NCI-H2171 (cell line): Measurements from ENCODE around the gene ARHGAP28.

Experiments used
- DNase-seq: peaks from one replicate; lab custom pipeline; 2025; lab: John Stamatoyannopoulos, UW

Gene ARHGAP28

DNA sequence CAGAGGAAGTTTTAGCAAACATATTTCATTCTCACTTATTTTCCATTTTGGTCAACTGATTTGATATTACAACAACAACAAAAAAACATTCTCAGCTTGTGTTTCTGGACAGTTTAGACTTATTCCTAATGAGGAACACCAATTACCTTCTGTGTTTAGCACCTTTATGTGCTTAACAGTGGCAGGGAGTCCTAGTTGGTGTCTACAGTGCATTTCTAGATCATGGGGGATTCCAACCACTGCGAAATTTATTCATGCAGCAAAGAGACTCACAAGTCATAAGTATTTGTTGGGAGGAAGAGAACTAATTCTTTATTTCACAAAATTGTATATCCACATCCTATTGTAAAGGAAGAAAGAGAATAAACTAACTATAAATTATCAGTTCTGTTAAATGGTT lies 4.2 kb downstream of the ARHGAP28 start:
- DNase-seq = no peak

DNA sequence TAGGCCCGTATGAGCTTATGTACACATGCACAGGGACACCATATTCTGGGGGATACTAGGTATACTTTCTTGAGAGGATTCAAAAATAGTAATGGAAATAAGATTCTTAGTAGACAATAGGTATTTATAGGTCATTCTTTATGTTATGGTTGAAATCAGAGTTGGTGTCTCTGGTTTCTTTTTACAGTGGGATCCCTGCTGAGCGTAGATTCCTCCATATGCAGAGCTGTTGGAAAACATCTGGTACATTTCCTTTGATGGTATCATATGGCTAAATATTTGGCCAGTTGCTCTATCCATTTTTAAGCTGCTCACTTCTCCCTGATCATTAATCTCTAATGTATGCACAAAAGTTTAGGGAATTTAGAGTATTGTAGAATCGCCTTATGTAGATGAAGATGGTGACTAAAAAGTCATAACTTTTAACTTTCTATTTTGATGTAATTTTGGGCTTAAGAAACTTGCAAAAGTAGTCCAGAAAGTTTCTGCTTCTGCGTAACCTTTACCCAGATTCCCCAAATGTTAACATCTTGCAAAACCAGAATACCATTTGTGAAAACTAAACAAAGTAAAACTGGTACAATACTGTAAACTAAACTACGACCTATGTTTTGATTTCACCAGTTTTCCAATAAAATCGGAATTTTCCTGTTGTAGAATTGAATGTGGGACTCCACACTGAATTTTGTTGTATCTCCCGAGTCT lies 5.4 kb downstream of the ARHGAP28 start:
- peak; percentile 50 for DNase-seq

DNA sequence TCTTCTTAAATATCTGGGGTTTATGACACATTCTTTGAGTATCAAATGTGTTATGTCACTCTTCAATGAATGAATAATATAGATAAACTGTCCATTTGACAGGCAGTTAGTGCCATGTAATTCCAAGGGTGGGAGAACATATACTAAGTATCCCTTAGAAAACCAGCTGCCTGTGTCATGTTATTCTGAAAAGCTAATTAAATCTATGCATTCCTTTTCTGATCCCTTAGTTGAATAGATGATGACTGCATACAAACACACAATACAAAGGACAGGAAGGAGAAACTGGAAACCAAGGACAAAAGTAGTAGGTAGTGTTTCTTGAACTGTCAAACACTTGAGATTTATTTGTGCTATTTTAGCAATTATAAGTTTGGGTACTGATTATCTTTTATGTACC lies 8.3 kb downstream of the ARHGAP28 start:
- DNase-seq = no peak

DNA sequence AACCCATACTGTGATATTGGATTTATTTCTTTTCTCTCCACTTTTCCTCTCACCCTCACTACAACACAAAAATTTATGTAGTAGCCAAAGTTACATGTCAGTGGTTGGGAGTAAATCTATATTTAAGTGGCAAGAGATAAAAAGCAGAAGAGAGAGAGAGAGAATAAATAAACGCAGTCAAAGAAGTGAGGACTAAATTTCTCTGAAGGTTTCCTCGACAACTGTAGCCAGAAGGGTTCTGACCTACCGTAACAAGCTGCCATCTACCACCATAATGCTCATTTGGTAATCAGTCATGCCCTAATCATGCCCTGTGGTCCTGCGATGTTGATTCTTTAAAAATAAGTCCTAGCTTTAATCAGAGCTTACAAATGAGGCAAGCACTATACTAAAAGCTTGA lies 9.1 kb downstream of the ARHGAP28 start:
- no peak for DNase-seq

DNA sequence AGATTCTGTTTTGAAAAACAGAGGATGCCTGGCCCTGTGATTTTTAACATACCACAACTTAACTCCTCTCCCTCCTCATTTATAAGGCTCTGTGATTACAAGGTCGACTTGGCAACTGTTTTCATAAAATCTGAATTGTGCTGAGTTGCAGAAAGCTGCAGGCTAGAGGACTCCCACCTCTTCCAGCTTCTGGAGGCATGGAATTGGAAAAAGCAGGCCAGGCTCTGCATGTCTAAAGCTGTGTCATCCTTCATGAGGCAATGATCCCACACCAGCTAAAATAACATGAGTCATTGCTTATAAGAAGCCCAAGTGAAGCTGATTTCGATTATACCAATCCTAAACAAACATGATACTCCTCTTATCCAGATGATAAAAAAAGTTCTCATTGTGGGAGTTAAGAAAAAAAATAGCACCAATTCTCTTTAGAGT lies 11.7 kb downstream of the ARHGAP28 start:
- DNase-seq = no peak

- no peak for DNase-seq
These were observed 12.3 kb downstream of the ARHGAP28 start for GRCh38 chr18:6741786-6742185.

GRCh38 chr18:6743999-6744398 lies 14.5 kb downstream of the ARHGAP28 start:
- DNase-seq = no peak

DNA sequence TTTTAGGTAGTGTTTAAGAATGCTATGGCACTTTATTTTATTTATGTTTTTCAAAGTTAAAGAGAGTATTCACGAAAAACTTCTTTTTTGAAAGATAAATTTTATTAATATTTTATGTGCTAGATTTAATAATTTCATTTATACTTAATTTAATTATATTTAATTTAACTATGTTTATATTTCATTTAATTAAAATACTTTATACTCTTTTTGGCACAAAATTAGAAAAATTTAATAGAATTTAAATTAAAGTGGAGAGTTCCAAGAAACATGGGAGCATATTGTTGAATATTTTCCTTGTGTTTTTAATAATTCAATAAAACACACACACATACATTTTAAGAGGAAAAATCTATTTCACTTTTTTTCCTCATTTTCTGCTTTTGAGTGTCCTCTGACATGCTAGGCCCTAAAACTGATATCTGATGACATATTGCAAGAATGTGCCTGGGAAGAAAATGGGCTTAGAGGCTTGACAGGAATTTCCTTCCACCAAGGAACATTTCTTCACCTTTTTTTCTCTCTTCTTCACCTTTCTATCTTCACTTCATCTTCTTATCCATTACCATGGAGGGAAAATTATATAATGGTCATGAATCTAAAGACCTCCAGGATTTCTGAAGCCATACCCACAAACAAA lies 15.4 kb downstream of the ARHGAP28 start:
- no peak for DNase-seq

DNA sequence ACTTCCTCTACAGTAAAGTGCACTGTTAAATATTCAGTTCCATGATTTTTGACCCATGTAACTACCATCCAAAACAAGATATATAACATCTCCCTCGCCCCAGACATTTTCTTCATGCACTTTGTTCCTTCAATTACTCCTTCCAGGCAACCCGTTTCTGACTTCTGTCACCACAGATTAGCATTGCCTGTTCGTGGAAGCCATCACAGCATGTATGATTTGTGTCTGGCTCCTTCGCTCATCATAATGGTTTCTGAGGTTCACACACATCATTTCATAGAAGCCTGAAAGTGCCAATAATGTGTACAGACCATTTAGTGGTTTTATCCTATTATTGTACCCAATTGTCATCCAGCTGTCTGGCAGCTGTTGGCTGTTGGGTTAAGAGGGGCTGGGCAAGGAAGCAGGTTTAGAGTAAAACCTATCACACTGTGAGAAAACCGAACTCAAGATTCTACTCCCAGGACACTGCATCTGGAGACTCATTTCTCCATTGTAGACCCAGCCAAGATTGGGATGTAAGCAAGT lies 16.1 kb downstream of the ARHGAP28 start:
- no peak for DNase-seq

DNA sequence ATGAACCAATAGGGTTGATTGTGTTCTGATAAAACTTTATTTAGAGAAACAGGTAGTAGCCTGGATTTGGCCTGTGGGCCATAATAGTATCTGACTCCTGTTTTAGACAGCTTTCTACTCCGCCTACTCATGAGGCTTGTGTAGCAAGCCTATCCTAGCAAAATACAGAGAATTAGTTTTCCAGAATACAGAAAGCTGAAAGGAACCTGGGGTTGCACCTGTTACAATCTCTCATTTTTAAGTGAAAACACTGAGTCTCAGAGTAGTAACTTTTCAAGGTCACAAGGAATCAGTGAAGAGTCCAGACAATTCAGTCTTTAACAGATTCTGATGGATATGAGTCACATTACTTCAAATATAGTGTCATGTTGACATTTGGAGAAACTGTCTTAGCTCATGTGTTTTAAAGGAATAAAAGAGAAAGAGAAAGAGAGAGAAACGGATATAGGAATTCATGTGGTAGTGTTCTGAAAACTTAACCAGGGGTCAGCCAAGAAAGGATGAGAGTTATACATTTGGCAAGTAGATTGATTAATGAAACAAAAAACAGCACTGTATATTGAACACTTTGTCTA lies 17.0 kb downstream of the ARHGAP28 start:
- DNase-seq = no peak

DNA sequence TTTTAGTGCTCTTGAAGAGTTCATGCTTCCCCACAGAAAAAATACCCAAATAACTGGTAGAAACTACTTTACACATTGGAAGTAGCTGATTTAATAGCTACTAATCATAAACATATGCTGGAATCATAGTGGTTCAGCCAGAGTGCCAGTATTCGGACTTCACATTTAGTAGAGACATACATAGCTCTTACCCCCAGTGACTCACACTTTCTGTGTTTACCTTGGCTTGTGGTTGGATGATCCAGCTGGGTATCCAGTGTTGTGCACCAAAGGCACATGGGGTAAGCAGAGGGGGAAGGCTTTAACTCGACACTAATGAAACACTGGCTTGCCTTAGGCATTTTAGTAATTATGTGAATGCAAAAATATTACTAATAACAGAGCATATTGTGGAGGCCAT lies 18.1 kb downstream of the ARHGAP28 start:
- DNase-seq = no peak

DNA sequence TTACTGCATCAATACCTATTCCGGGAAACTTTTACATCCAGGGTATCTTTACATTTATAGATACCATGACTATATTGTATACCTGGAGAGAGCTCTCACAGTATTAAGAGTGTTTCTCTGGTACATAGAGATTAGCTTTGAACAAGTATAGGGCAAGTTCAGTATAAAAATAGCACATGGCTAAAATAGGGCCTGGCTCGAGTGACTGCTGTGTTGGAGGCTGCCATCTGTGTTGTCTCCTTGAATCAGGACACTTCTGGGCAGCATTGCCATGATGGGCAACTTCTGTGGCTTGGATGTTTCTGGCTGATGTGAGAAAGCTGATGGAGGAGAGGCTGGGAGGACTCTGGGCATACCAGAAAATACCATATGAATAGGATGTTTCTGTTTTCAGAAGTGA lies 18.7 kb downstream of the ARHGAP28 start:
- DNase-seq = no peak

GRCh38 chr18:6750411-6750810 lies 20.9 kb downstream of the ARHGAP28 start:
- DNase-seq = no peak

DNA sequence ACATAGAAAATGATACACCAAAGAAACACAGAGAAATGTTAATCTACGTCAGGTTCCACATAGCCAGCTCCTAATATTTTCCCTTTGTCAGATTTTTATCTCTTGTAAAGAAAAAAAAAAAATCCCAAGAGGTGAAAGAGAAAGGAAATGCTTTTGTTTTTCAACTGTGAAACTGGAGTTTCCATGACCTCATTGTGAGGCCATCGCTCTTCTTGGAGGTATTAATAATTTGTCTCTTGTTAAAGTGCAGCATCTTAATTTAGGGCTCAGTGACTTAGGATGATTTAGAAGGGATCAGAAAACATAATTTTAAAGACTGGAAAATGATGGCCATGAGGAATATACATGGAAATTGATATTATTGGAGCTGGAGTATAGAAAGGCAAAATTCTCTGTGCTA lies 21.7 kb downstream of the ARHGAP28 start:
- no peak for DNase-seq

GRCh38 chr18:6752202-6752860 lies 22.8 kb downstream of the ARHGAP28 start:
- no peak for DNase-seq

- no peak for DNase-seq
These were observed 25.6 kb downstream of the ARHGAP28 start for GRCh38 chr18:6755107-6755506.

- no peak for DNase-seq
These were observed 28.4 kb downstream of the ARHGAP28 start for GRCh38 chr18:6757931-6758330.

GRCh38 chr18:6759579-6759978 lies 30.1 kb downstream of the ARHGAP28 start:
- DNase-seq = no peak

DNA sequence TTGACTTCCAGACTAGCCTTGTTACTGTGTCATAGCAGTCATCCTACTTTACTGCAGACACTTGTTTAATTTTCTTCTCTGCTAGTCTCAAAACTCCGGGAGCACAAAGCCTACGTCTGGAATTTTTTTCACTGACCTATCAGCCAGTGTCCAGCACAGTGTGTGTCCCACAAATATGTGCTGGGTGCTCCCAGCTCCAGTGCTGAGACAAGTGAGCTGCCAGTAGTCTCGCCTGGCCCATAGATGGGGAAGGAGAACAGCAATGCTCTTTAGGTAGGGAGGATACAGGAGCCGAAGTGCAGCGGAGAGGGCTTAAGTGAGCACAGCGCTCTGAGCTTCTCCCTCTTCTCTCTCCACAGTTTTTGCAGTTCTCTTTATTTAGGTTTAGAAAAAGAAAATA lies 34.0 kb downstream of the ARHGAP28 start:
- no peak for DNase-seq

- DNase-seq = no peak
These were observed 34.9 kb downstream of the ARHGAP28 start for GRCh38 chr18:6764382-6764781.

- no peak for DNase-seq
These were observed 44.3 kb downstream of the ARHGAP28 start for GRCh38 chr18:6773777-6774176.

- DNase-seq = no peak
These were observed 45.7 kb downstream of the ARHGAP28 start for GRCh38 chr18:6775237-6775636.

- no peak for DNase-seq
These were observed 46.2 kb downstream of the ARHGAP28 start for GRCh38 chr18:6775702-6776101.
